CD1c-positive myeloid dendritic cell (primary cell): ENCODE measurements around the gene SYPL1.

ENCODE experiments used
- DNase-seq: peaks from one replicate; pipeline ENCODE4 v3.0.0-alpha.2; 2016; ENCODE audit errors: extremely low spot score

The SYPL1 gene

DNA sequence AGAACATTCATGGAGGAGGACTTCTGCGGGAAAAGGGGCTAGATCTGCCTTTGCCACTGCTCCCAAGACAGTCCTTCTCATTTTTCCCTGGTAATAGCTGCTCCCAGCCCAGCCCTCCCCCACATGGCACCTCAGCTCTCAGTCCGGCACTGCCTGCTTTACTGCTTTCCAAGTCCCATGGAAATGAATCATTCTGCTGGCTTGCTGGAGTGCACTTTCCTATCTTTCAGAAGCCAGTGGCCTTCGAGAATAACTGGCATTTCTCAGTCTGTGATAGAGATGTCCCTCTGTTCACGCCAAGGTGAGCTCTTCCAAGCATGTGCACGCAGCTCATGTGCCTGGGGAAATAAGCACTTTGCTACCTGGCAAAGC lies 61.4 kb downstream of the SYPL1 start:
- DNase-seq, result no peak

DNA sequence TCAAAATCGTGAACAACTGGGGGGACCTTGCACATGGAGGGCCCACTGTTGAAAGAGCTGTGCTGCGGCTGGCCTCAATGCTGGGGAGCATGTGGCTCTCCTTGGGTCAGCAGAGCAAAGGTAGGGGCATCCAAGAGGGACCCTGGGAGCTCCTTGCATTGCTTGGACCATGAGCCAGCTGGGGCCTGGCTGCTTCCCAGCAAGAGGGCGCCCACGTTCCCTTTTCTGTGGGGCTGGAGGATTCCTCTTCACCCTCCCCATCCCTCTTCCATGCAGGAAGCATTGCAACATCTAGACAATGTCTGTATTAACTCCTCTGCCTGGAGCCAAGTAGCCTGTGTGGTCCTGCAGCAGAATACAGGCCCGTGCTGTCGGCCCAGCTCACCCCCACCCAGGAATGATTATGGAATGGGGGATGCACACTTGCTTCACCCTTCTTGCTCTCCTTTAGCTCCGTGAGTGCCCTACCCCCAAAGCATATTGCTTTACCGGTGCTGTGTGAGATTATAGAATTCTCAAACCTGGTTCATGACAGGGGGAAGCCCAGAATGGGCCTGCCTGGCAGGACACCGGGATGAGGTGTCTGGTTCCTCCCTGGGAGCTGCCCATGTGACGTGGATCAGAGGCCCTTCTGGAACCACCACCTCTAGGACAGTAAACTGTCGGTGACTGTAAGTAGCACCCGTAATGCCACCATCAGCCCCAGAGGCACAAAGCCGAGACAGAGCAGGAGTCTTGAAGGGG lies 61.9 kb downstream of the SYPL1 start:
- DNase-seq, result no peak

DNA sequence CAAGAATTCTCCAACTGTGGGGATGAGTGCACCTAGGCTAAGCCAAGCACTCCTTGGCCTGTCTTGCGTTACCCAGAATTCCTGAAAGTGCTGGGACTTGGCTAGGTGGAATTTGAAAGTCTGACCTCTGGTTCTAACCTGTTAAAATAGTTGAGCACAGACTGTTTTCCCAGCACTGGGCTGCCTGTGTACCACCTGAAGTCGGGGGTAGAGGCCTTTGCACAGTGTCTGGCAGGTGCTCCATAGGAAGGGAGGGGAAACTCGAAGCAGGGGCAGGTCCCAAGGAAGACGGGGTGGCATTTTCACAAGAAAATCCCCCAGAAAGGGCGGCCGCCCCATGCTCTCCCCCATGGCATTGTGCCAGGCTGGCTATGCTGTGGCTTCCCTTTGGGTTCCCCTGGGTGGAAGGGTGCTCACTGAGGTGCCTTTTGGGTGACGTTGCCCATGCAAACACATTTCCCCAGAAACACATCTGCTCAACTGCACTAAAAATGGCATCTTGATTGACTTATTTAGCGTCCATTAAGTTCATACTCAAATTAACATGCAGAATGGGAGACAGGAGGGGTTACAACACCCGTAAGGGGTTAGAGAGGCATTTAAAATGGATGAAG lies 62.9 kb downstream of the SYPL1 start:
- no peak for DNase-seq

GRCh38 chr7:106048706-106049020 lies 63.4 kb downstream of the SYPL1 start:
- no peak for DNase-seq

DNA sequence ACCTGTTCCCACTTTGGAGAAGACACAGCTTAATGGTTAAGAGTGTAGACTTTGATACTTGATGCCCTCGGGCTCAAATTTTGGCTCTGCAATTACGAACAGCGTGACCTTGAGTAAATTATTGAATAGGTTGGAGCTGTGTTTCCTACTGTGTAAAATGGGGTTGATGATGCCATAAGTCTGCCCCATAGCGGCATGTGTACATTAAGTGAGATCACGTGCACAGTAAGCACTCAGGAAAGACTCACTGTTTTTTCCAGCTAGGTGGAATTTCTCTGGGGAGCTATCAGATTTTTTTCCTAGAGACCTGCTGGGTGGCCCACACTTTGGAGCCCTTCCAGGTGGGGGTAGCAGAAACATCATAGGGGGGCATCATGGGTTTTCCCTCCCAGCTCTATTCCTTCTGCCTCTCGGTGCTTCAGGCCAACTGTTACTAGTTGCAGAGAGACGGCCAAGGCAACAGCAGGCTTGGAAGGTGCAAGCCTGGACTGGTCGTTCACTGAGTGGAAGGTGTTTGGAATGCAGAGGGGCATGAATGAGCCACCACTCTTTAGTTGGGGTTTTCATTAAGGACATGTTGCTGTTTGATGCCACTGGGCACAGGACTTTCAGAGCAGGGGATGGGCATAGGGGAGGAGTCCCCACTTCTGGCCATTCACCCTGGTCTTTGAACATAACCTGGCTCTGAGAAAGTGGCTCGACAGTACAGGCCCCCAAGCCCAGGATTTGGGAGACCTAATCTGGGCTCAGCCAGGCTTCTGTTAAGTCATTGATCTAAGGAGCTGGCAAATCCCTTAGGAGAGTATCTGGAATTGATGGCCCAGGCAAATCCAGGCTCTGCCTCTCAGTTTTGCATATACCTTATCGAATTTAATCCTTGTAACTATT lies 64.0 kb downstream of the SYPL1 start:
- no peak for DNase-seq

DNA sequence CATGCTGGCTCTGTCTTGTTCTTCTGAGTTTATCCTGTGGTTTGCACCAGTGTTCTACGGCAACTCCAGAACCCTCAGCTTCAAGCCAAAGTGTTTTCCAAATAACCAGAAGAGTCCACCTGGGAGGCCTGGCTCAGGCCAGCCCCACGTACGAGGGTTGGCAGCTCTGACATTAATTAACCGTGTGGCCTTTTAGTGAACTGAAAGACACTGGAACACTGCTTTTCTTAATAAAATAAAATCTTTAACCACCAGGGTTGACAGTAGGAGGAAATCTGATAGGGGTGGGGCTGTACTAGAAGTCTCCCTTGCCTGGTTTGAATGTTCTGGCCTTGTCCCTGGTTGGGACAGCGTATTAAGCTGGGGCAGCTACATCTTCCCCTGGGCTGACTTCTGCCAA lies 64.9 kb downstream of the SYPL1 start:
- no peak for DNase-seq

DNA sequence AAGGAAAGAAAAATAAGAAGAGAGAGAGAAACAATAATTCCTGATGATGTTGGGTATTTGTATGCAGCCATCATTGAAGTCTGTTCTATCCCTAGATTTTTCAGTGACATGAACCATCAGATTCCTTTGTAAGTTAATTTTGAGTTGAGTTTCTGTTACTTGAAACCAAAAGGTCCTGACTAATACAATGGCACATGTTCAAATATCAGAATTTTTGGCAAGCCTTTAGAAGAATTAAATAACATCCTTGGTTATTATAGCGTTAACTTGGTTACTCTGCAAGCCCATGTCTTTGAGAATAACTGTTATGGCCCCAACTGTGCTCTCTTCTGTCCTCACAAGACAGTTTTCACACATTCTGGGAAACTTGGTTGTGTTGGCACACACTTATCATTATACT lies 66.5 kb downstream of the SYPL1 start:
- DNase-seq, result no peak

DNA sequence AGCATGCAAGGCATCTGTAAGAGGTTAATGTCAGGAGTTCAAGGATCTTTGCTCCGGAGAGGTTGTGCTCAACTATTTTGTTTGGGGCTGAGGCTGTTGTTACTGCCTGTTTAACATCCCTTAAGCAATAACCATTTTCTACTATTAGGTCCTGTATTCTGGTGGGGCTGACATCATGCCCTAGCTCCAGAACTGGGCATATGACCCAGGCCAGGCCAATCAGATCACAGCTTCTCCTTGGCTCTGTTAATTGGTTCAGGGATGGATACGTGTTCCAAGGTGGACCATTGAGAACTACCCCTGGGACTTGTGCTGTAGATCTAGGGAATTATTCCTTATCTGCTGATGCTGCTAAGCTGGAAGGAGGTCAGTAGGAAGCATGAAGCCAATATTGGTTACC lies 67.0 kb downstream of the SYPL1 start:
- DNase-seq, result no peak

GRCh38 chr7:106042196-106042611 lies 69.9 kb downstream of the SYPL1 start:
- DNase-seq, result no peak

- DNase-seq, result peak; percentile 48
Measured at GRCh38 chr7:106041140-106041717, 70.9 kb downstream of the SYPL1 start.
